Ovary (tissue), 9 donors: ENCODE results near the gene PCSK5. TPM values are rescaled to one million over a fixed set of nuclear protein-coding genes. Genes with fewer than 3 reads are reported as not detected.
A peak's percentile ranks its signal among the peaks of the same experiment; 100 is the strongest.

Experiments
- DNase-seq, 5 donors: peaks; one replicate each; pipeline ENCODE4 v3.0.0-alpha.2; 2019 to 2020
- H3K27ac ChIP-seq, 2 donors: fragments of 200-600 bp; one replicate each; pipeline versions ENCODE4 v1.5.1 to v1.8.0; 2019 to 2022
- H3K27me3 ChIP-seq: fragments of 200-600 bp; one replicate; pipeline ENCODE4 v1.8.0; 2022
- H3K36me3 ChIP-seq: fragments of 200-600 bp; sonication (generic); one replicate; pipeline ENCODE4 v1.5.1; 2019
- H3K4me1 ChIP-seq: one replicate; pipeline ENCODE4 v1.8.1; 2013; ENCODE audit warnings: mild to moderate bottlenecking, moderate library complexity; ENCODE audit not compliant: insufficient read depth
- H3K4me3 ChIP-seq: fragments of 200-600 bp; sonication (generic); one replicate; pipeline ENCODE4 v1.5.1; 2017
- H3K9me3 ChIP-seq, 2 donors: fragments of 200-600 bp in 1 of 2; sonication (generic) in 1 of 2; one replicate each; pipeline versions ENCODE4 v1.5.1 to v1.8.1; 2013 to 2019; ENCODE audit warnings: mild to moderate bottlenecking in 1 of 2, moderate library complexity in 1 of 2
- CTCF ChIP-seq, 3 donors: fragments of 450-650 bp in 2 of 3; fragments of 200-600 bp in 1 of 3; IDR thresholded peaks; one replicate each; pipeline versions ENCODE4 v1.5.1 to v1.8.0; 2016 to 2022; ENCODE audit warnings: antibody characterized with exemption in 3 of 3, mild to moderate bottlenecking in 1 of 3
- EP300 ChIP-seq: sonication (generic); formaldehyde crosslinking; IDR thresholded peaks from one replicate; pipeline ENCODE4 v1.6.1; 2017; ENCODE audit warnings: antibody characterized with exemption
- POLR2A ChIP-seq: fragments of 450-650 bp; IDR thresholded peaks from one replicate; pipeline ENCODE4 v1.6.1; 2017; ENCODE audit warnings: antibody characterized with exemption, mild to moderate bottlenecking, moderate library complexity
- WGBS, 3 donors: extraction: QIAGEN DNeasy Blood & Tissue Kit in 1 of 3; methylation state at CpG; one replicate each; pipeline versions ENCODE4 v1.1.5 to v1.1.7; 2013 to 2017; 5-methylcytosine and 5-hydroxymethylcytosine counted together
- intact Hi-C, 4 donors: fragments of 100-400 bp; cut with DNase I; formaldehyde crosslinking; loops; one replicate each; pipeline versions ENCODE4 v1.11.0 to v1.15.1; 2022 to 2023
- polyA plus RNA-seq, 2 donors: library from polyadenylated mRNA; stranded (reverse); fragments of 200-250 nt in 1 of 2; fragments of 350-450 nt in 1 of 2; fragmentation: Illumina TruSeq in 1 of 2; extraction: RNeasy Lipid Tissue Mini Kit (QIAGEN cat#74804) in 1 of 2; gene quantifications; one replicate each; pipeline ENCODE4 v1.2.3, GENCODE V29; 2013 to 2014
- total RNA-seq, 7 donors: library from RNA; depleted of rRNA in 2 of 7; stranded (reverse); fragments of >200 nt in 2 of 7; fragmentation: NEBNext Ultra II Directional in 3 of 7; extraction: Animal tissue kit (Norgen Biotek cat#: 25700) in 3 of 7; gene quantifications; one replicate each; pipeline versions ENCODE4 v1.1.0 to v1.2.4, GENCODE V29; 2016 to 2023
- donor health status: DM: no; HTN: no; CAD: no; lungs with moderate emphysema.
- donor health status: DM: no; HTN: no; CAD: no.
- donor health status: Bipolar disorder and iron deficiency.
- donor health status: DM: yes; HTN: yes; CAD: no.
- donor health status: DM: no; HTN: no; CAD: no.
- donor health status: DM: yes; HTN: yes; CAD: no.

PCSK5 gene
- total and polyA plus RNA-seq, 9 donors, result 12.7 to 41.8 (median 28.3) TPM

GRCh38 chr9:76116913-76117312, 226.4 kb downstream of the PCSK5 start:
- TF ChIP-seq CTCF (IDR thresholded peaks at IDR 0.05), result no peak
- no peak for TF ChIP-seq POLR2A
- no peak for TF ChIP-seq EP300
- Histone ChIP-seq H3K27ac (no peak overlapping the region), H3K4me3 (no peak overlapping the region), H3K27me3 (no peaks in the 10 kb centered on the region), H3K4me1 (peaks cover 4% of the 10 kb centered on the region), H3K9me3 (no peaks in the 10 kb centered on the region), H3K36me3 (no peaks in the 10 kb centered on the region)
- DNase-seq, result no peak
- intact Hi-C loops, result no loop called here
- WGBS, 3 donors, result 66 to 74% (median 71%) methylated on average over 3 of the region's 3 CpGs

- 89 to 93% (median 89%) methylated on average over 5 of the region's 5 CpGs for WGBS, 3 donors
- no peak overlapping the region for H3K27ac ChIP-seq
- peaks cover 2% of the 10 kb centered on the region for H3K4me1 ChIP-seq
- TF ChIP-seq CTCF (IDR thresholded peaks at IDR 0.05) (no peak), EP300 (no peak), POLR2A (no peak)
- no peaks in the 10 kb centered on the region for H3K9me3 ChIP-seq
- no peak overlapping the region for H3K4me3 ChIP-seq
- DNase-seq, result no peak
- H3K36me3 ChIP-seq, result no peaks in the 10 kb centered on the region
- intact Hi-C loops, result no loop called here
- H3K27me3 ChIP-seq, result no peaks in the 10 kb centered on the region
Measured at GRCh38 chr9:76127637-76128036, 237.2 kb downstream of the PCSK5 start.

- WGBS, 3 donors, result 7 to 14% (median 9%) methylated on average over 5 of the region's 5 CpGs
- TF ChIP-seq CTCF (IDR thresholded peaks at IDR 0.05), result no peak
- TF ChIP-seq POLR2A, result no peak
- no peak for TF ChIP-seq EP300
- H3K36me3 ChIP-seq, result no peaks in the 10 kb centered on the region
- DNase-seq, result peak in 1 of 5 donors; percentile 34
- intact Hi-C loops, result no loop called here
- no peak overlapping the region for H3K27ac ChIP-seq
- H3K9me3 ChIP-seq, result no peaks in the 10 kb centered on the region
- H3K4me1 ChIP-seq, result peaks cover 6% of the 10 kb centered on the region
- H3K4me3 ChIP-seq, result no peak overlapping the region
- H3K27me3 ChIP-seq, result no peaks in the 10 kb centered on the region
Measured at GRCh38 chr9:76135902-76136301, 245.4 kb downstream of the PCSK5 start.

GRCh38 chr9:76136986-76137385, 246.5 kb downstream of the PCSK5 start:
- DNase-seq, result peak in 2 of 5 donors; percentile 13 to 33
- Histone ChIP-seq H3K27me3 (no peaks in the 10 kb centered on the region), H3K36me3 (no peaks in the 10 kb centered on the region), H3K9me3 (no peaks in the 10 kb centered on the region), H3K27ac (no peak overlapping the region), H3K4me1 (peaks cover 6% of the 10 kb centered on the region), H3K4me3 (no peak overlapping the region)
- intact Hi-C loops, result no loop called here
- 0 to 29% (median 4%) methylated on average over 1 of the region's 1 CpG for WGBS, 3 donors
- TF ChIP-seq EP300 (no peak), CTCF (IDR thresholded peaks at IDR 0.05) (no peak), POLR2A (no peak)
